GM12874 (cell line): ENCODE data around the gene CMIP.

Source experiments
- TF ChIP-seq, protein P1 (sequence below): IDR thresholded peaks from 2 replicates; pipeline ENCODE4 v1.5.1; 2011; ENCODE audit warnings: low read depth, mild to moderate bottlenecking, control low read depth, low read length, moderate library complexity; ENCODE audit not compliant: insufficient read depth

The CMIP gene

DNA sequence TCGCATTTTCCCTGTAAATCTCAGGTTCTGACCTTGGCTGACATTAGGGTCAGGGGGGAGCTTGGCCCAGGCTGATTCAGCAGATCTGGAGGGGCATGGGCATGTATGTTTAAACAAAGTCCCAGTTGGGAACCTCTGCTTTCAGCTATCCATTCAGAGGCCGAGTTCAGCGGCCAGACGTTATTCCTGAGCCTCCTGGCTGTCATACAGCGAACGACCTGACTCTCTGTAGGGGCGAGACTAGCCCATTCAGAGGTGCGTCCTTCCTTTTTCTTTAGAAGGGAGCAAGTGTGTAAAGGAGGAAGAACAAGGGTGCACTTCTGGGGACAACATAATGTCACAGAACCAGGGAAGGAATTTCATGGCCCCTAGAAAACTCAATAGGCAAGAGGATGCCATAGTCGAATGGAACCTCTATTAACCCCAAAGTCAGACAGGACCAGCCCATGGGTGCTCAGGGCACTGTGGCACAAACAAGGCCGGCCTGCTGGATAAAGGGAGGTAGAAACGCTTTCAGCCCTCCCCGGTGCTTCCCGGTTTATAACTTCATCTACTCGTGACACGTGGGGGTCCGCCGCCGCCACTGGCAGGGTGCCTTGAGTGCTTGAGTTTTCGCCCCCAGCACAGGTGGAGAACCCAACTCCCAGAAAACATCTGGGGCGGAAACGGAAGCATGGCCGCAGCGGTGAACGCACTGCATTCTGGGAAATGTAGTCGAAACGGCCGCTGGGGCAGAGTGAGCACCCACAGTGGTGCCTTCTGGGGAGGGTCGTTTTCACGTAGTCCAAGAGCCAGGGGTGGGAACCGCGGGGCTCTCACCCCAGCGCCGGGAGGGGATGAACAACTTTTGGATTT, 301.3 kb downstream of the CMIP start:
- TF ChIP-seq, protein P1, sequence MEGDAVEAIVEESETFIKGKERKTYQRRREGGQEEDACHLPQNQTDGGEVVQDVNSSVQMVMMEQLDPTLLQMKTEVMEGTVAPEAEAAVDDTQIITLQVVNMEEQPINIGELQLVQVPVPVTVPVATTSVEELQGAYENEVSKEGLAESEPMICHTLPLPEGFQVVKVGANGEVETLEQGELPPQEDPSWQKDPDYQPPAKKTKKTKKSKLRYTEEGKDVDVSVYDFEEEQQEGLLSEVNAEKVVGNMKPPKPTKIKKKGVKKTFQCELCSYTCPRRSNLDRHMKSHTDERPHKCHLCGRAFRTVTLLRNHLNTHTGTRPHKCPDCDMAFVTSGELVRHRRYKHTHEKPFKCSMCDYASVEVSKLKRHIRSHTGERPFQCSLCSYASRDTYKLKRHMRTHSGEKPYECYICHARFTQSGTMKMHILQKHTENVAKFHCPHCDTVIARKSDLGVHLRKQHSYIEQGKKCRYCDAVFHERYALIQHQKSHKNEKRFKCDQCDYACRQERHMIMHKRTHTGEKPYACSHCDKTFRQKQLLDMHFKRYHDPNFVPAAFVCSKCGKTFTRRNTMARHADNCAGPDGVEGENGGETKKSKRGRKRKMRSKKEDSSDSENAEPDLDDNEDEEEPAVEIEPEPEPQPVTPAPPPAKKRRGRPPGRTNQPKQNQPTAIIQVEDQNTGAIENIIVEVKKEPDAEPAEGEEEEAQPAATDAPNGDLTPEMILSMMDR, result no peak

DNA sequence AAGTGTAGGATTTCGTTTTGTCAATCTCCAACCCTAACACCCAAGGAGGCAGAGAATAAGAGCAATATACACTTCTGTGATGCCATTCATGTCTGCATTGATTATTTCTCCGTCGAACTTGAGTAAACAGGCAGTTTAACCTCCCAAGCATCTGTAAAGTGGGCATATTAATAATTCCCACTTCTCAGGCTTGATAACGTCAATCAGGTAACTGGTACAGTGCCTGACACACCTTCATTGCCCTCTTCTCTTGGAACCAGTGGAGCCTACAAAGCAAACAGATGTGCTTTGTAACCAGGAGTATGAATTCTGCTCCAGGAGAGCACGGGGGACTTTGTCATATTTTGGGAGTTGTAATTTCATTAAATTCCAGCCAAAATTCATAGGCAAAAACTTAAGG, 302.0 kb downstream of the CMIP start:
- TF ChIP-seq, protein P1, result no peak

DNA sequence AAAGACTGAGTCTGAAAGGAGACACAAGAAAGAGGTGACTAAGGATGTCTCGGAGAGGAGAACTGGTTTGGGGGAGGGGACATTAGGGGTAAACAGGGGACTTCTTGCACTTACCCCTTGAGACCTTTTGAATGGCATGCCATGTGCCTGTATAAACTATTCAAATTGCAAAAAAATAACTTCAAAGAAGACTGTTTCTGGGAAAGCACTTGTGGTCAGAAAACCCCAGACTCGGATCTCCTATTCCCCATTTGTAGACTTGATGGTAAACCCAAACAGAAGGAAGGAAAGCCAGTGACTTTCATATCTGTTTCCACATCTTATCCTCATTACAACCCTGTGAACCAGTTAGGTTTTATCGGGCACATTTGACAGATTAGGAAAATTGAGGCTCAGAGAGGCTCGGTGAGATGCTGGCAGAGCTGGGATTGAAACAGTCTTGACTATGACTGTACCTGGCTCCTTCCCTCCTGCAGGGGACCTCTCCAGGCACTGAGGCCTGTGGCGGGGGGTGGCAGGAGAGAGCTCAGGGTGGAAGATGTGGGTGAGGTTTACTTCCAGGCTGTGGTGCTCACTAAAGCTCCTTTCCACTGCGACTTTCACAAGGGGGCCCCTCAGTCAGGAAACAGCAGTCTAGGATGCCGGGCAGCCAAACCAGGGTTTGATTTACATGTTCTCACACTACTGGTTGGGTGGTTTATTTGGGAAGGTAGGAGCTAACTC, 304.0 kb downstream of the CMIP start:
- TF ChIP-seq, protein P1, result no peak

DNA sequence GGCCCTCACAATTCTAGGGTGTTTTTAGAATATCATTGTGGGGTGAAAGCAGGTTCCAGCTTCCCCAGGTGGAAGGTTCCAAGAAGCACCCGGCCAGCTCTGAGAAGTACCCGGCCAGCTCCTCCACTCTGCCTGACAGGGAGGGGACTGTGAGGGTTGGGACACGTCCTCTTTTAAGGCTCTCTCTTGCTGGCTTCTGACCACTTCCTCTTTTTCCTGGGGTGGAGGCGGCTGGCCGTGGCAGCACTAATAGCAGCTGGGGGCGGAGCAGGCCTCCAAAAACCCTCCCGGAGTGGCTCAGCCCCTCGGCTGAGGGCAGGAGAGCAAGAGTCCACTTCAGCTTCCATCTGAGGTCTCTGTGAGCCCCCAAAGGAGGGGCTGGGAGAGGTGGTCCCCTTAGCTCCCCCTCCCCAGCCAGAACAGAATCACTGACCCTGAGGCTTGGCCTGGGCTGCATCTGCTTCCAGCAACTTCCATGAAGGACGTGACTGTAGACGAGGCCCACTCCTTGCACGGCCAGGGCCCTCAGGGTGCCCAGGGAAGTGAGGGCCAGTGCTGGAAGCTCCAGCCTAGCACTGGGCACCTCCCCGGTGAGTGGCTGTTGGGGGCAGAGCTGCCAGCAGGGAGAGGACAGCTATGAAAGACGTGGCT, 307.7 kb downstream of the CMIP start:
- TF ChIP-seq, protein P1, result no peak

DNA sequence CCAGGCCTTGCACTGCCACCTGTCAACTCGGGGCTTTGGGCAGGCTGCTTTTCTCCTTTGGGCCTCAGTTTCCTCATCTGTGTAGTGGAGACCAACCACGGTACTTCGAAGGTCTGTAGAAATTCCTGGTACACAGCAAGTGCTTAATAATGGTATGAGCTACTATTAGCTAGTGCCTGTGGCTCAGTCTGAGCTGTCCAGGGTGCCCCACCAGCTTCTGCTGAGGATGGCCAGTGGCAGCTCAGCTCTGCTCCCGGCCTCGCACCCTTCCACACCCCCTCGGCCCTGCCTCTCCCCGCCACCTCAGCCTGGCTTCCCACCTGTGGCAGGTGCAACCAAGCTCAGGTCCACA, 308.2 kb downstream of the CMIP start:
- TF ChIP-seq, protein P1, result no peak

DNA sequence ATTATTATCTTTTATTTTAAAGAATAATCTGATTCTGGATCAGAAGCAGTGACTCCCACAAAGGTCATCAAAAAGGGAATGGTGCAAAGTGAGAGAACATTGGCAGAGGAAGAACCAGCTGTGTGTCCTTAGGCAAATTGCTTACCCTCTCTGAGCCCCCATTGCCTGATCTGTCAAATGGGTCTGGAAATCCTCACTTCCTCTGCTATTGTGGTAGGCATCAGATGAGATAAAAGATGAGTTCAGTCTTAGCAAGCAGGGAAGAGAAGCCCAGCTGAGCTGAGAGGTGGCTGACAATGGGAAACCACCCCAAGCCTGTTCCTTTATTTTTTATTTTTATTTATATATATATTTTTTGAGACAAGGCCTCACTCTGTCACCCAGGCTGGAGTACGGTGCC, 310.2 kb downstream of the CMIP start:
- TF ChIP-seq, protein P1, result no peak

DNA sequence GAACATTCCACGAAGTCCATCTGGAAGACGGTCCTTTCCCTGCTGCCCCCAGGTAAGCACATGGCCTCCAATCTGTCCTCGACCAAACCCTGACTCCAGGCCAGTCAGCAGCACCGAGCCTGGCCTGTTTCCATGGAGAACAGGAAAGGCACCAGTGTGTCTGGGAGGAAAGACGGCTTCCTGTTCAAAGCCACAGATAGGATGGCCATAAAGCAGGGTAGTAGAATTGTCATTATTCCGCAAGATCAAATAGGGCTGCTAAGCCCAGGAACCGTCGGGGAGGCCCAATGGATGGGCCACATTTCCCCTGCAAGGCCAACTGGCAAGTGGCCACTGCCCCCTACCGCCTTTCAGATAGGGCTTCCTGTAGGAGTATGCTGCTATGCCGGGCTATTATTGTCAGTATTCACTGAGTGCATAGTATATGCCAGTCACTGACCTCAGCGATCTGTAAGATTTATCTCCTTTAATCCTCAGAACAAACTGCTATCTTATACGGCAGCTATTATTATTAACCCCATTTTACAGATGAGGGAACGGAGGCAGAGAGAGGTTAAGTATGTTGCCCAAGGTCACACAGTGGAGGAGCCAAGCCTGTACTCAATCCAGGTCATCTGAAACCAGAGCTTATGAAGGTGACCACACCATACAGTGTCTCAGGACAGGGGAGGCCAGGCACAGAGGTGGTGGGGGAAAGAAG, 311.5 kb downstream of the CMIP start:
- TF ChIP-seq, protein P1, result no peak
